Liver (tissue), 9 donors: ENCODE data around the gene LRGUK. TPM values are rescaled to one million over a fixed set of nuclear protein-coding genes. Genes with fewer than 3 reads are reported as not detected.

Experiments
- DNase-seq: peaks from one replicate; pipeline ENCODE4 v3.0.0-alpha.2; 2017; ENCODE audit warnings: low spot score
- H3K27ac ChIP-seq, 2 donors: one replicate each; pipeline ENCODE4 v1.7.0; 2013; ENCODE audit warnings: inconsistent platforms in 2 of 2, low read length in 2 of 2, control low read depth in 1 of 2, low read depth in 1 of 2, mild to moderate bottlenecking in 1 of 2
- H3K27me3 ChIP-seq, 4 donors: one replicate each; pipeline versions ENCODE4 v1.6.1 to v1.7.0; 2013; ENCODE audit warnings: low read length in 3 of 4, inconsistent platforms in 1 of 4, mild to moderate bottlenecking in 1 of 4, moderate library complexity in 1 of 4; ENCODE audit not compliant: control insufficient read depth in 4 of 4, insufficient read depth in 4 of 4
- H3K36me3 ChIP-seq, 4 donors: one replicate each; pipeline versions ENCODE4 v1.6.1 to v1.7.0; 2013; ENCODE audit warnings: low read length in 3 of 4, mild to moderate bottlenecking in 3 of 4, low read depth in 1 of 4, moderate library complexity in 1 of 4; ENCODE audit not compliant: control insufficient read depth in 4 of 4, insufficient read depth in 3 of 4
- H3K4me1 ChIP-seq, 4 donors: one replicate each; pipeline versions ENCODE4 v1.6.1 to v1.7.0; 2013; ENCODE audit warnings: low read length in 3 of 4, mild to moderate bottlenecking in 3 of 4, moderate library complexity in 1 of 4; ENCODE audit not compliant: control insufficient read depth in 4 of 4, insufficient read depth in 4 of 4
- H3K4me3 ChIP-seq, 3 donors: one replicate each; pipeline versions ENCODE4 v1.6.1 to v1.7.0; 2013; ENCODE audit warnings: low read length in 3 of 3, control low read depth in 1 of 3, low read depth in 1 of 3, mild to moderate bottlenecking in 1 of 3
- H3K9ac ChIP-seq, 2 donors: one replicate each; pipeline ENCODE4 v1.7.0; 2013; ENCODE audit warnings: low read length in 2 of 2, mild to moderate bottlenecking in 2 of 2, moderate library complexity in 2 of 2, control low read depth in 1 of 2, low read depth in 1 of 2
- H3K9me3 ChIP-seq, 4 donors: one replicate each; pipeline versions ENCODE4 v1.6.1 to v1.7.0; 2013; ENCODE audit warnings: low read length in 3 of 4; ENCODE audit not compliant: control insufficient read depth in 4 of 4
- ATF3 ChIP-seq: IDR thresholded peaks from 2 replicates; pipeline ENCODE4 v1.6.1; 2016; ENCODE audit warnings: antibody characterized with exemption
- FOXA1 ChIP-seq: IDR thresholded peaks from 2 replicates; pipeline ENCODE4 v1.6.1; 2016; ENCODE audit warnings: antibody characterized with exemption
- FOXA2 ChIP-seq: IDR thresholded peaks from 2 replicates; pipeline ENCODE4 v1.6.1; 2016; ENCODE audit warnings: antibody characterized with exemption
- GABPA ChIP-seq, 2 donors: IDR thresholded peaks in 1 of 2; conservative IDR thresholded peaks in 1 of 2; 2 replicates each; pipeline ENCODE4 v1.6.1; 2016; ENCODE audit warnings: antibody characterized with exemption in 2 of 2, mild to moderate bottlenecking in 1 of 2, moderate library complexity in 1 of 2
- HNF4A ChIP-seq, 2 donors: conservative IDR thresholded peaks; 2 replicates each; pipeline ENCODE4 v1.6.1; 2016; ENCODE audit warnings: antibody characterized with exemption in 2 of 2, mild to moderate bottlenecking in 2 of 2
- HNF4G ChIP-seq: IDR thresholded peaks from 2 replicates; pipeline ENCODE4 v1.6.1; 2016; ENCODE audit warnings: antibody characterized with exemption
- JUND ChIP-seq, 2 donors: IDR thresholded peaks; 2 replicates each; pipeline ENCODE4 v1.6.1; 2016; ENCODE audit warnings: antibody characterized with exemption in 2 of 2
- MAX ChIP-seq: IDR thresholded peaks from 2 replicates; pipeline ENCODE4 v1.6.1; 2016; ENCODE audit warnings: antibody characterized with exemption
- NR2F2 ChIP-seq: IDR thresholded peaks from 2 replicates; pipeline ENCODE4 v1.6.1; 2016; ENCODE audit warnings: antibody characterized with exemption
- RAD21 ChIP-seq, 2 donors: IDR thresholded peaks; 2 replicates each; pipeline ENCODE4 v1.6.1; 2016; ENCODE audit warnings: antibody characterized with exemption in 2 of 2, mild to moderate bottlenecking in 2 of 2
- REST ChIP-seq: IDR thresholded peaks from 2 replicates; pipeline ENCODE4 v1.6.1; 2016; ENCODE audit warnings: antibody characterized with exemption, mild to moderate bottlenecking
- RXRA ChIP-seq, 2 donors: IDR thresholded peaks; 2 replicates each; pipeline ENCODE4 v1.6.1; 2017 to 2018; ENCODE audit warnings: antibody characterized with exemption in 2 of 2, mild to moderate bottlenecking in 1 of 2
- SP1 ChIP-seq: IDR thresholded peaks from 2 replicates; pipeline ENCODE4 v1.6.1; 2018; ENCODE audit warnings: antibody characterized with exemption, mild to moderate bottlenecking
- TAF1 ChIP-seq: conservative IDR thresholded peaks from 2 replicates; pipeline ENCODE4 v1.6.1; 2016; ENCODE audit warnings: antibody characterized with exemption, mild to moderate bottlenecking
- YY1 ChIP-seq: IDR thresholded peaks from 2 replicates; pipeline ENCODE4 v1.6.1; 2016; ENCODE audit warnings: antibody characterized with exemption, mild to moderate bottlenecking
- ZBTB33 ChIP-seq: IDR thresholded peaks from 2 replicates; pipeline ENCODE4 v1.6.1; 2016; ENCODE audit warnings: antibody characterized with exemption
- WGBS: extraction: QIAGEN DNeasy Blood & Tissue Kit; methylation state at CpG from one replicate; pipeline ENCODE4 v1.1.7; 2013; 5-methylcytosine and 5-hydroxymethylcytosine counted together
- polyA plus RNA-seq, 2 donors: library from polyadenylated mRNA; stranded (reverse) in 1 of 2; unstranded in 1 of 2; fragments of 200-250 nt in 1 of 2; fragments of >200 nt in 1 of 2; fragmentation: Nextera tagmentation in 1 of 2; extraction: Ambion mirVana in 1 of 2; gene quantifications; one replicate each; pipeline versions ENCODE4 v1.2.1 to v1.2.3, GENCODE V29; 2013 to 2015
- total RNA-seq, 2 donors: library from RNA; depleted of rRNA; stranded (reverse); fragments of >200 nt; gene quantifications; one replicate each; pipeline ENCODE4 v1.2.3, GENCODE V29; 2014
- TF ChIP-seq, protein P1 (sequence below): fragments of 150-350 bp; IDR thresholded peaks from 2 replicates; pipeline ENCODE4 v1.5.1; 2017; ENCODE audit warnings: improper control_type of control experiment, low read depth, low read length; ENCODE audit not compliant: missing input control
- donor health status: healthy.
- donor health status: healthy.
- donor health status: healthy.
- donor health status: healthy.
- donor health status: healthy.

The LRGUK gene
- total and polyA plus RNA-seq, 4 donors = 0.03 to 0.50 (median 0.12) TPM

DNA sequence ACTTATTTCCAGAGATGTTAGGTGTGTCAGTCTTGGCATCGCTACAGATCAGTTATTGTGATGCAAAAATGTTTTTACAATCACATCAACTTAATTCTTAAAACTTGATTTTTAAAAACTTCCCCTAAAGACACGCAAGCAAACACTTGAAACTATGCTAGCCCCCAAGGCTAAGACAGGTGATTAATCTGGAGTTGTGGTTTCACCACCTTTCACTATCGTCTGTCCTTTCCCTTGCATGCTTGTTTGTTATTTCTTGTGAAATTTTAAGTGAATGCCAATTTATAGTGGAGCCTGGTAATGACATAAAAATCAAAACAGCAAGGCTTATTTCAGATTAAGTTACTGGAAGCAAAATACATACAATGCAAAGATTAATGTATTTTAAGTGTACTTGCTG lies 119.2 kb downstream of the LRGUK start:
- Histone ChIP-seq H3K27me3 (no peaks in the 10 kb centered on the region), H3K36me3 (no peaks in the 10 kb centered on the region), H3K4me3 (no peak overlapping the region), H3K9ac (no peak overlapping the region), H3K9me3 (no peaks in the 10 kb centered on the region), H3K4me1 (no peaks in the 10 kb centered on the region), H3K27ac (no peak overlapping the region)
- WGBS = 71% methylated on average over 3 of the region's 3 CpGs
- no peak for DNase-seq
- TF ChIP-seq RXRA (IDR thresholded peaks at IDR 0.05) (no peak), TAF1 (no peak), SP1 (no peak), ATF3 (no peak), MAX (no peak), FOXA1 (no peak), GABPA (IDR thresholded peaks at IDR 0.05 in 1 of 2, conservative IDR thresholded peaks at IDR 0.05 in 1 of 2) (no peak), HNF4G (no peak), JUND (IDR thresholded peaks at IDR 0.05) (no peak)

- H3K4me1 ChIP-seq = no peaks in the 10 kb centered on the region
- no peak overlapping the region for H3K9ac ChIP-seq
- TF ChIP-seq FOXA2 (no peak), MAX (no peak), NR2F2 (no peak), ATF3 (no peak), RAD21 (IDR thresholded peaks at IDR 0.05) (no peak), HNF4A (conservative IDR thresholded peaks at IDR 0.05) (no peak), HNF4G (no peak), SP1 (no peak), ZBTB33 (no peak)
- no peak overlapping the region for H3K27ac ChIP-seq
- H3K4me3 ChIP-seq = no peak overlapping the region
- no peaks in the 10 kb centered on the region for H3K36me3 ChIP-seq
- no peaks in the 10 kb centered on the region for H3K27me3 ChIP-seq
- 95% methylated on average over 2 of the region's 2 CpGs for WGBS
- no peaks in the 10 kb centered on the region for H3K9me3 ChIP-seq
- no peak for DNase-seq
Measured at GRCh38 chr7:134246761-134247160, 119.6 kb downstream of the LRGUK start.

- no peak for DNase-seq
- Histone ChIP-seq H3K27ac (no peak overlapping the region), H3K4me1 (no peaks in the 10 kb centered on the region), H3K4me3 (no peak overlapping the region), H3K9ac (no peak overlapping the region), H3K36me3 (no peaks in the 10 kb centered on the region), H3K27me3 (no peaks in the 10 kb centered on the region), H3K9me3 (no peaks in the 10 kb centered on the region)
- WGBS = 85% methylated on average over 3 of the region's 3 CpGs
- TF ChIP-seq YY1 = no peak
- TF ChIP-seq REST = no peak
- TF ChIP-seq ZBTB33 = no peak
- TF ChIP-seq MAX = no peak
- TF ChIP-seq RXRA (IDR thresholded peaks at IDR 0.05) = no peak
- no peak for TF ChIP-seq HNF4G
- no peak for TF ChIP-seq HNF4A (conservative IDR thresholded peaks at IDR 0.05)
- TF ChIP-seq, protein P1, sequence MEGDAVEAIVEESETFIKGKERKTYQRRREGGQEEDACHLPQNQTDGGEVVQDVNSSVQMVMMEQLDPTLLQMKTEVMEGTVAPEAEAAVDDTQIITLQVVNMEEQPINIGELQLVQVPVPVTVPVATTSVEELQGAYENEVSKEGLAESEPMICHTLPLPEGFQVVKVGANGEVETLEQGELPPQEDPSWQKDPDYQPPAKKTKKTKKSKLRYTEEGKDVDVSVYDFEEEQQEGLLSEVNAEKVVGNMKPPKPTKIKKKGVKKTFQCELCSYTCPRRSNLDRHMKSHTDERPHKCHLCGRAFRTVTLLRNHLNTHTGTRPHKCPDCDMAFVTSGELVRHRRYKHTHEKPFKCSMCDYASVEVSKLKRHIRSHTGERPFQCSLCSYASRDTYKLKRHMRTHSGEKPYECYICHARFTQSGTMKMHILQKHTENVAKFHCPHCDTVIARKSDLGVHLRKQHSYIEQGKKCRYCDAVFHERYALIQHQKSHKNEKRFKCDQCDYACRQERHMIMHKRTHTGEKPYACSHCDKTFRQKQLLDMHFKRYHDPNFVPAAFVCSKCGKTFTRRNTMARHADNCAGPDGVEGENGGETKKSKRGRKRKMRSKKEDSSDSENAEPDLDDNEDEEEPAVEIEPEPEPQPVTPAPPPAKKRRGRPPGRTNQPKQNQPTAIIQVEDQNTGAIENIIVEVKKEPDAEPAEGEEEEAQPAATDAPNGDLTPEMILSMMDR = no peak
- no peak for TF ChIP-seq RAD21 (IDR thresholded peaks at IDR 0.05)
- no peak for TF ChIP-seq TAF1
Measured at GRCh38 chr7:134248196-134248595, 121.1 kb downstream of the LRGUK start.
